HG03571 (cell line): ENCODE results near the gene PARN.
"Not testable (repeated sequence)": the region's sequence is repeated elsewhere in the genome, so short reads cannot be mapped to it uniquely, and the experiment has no call there.

Experiments
- ATAC-seq: cut with Tn5 transposase; IDR thresholded peaks from one replicate; pipeline ENCODE4 v1.9.1; 2021; ENCODE audit not compliant: unreplicated experiment

PARN gene

DNA sequence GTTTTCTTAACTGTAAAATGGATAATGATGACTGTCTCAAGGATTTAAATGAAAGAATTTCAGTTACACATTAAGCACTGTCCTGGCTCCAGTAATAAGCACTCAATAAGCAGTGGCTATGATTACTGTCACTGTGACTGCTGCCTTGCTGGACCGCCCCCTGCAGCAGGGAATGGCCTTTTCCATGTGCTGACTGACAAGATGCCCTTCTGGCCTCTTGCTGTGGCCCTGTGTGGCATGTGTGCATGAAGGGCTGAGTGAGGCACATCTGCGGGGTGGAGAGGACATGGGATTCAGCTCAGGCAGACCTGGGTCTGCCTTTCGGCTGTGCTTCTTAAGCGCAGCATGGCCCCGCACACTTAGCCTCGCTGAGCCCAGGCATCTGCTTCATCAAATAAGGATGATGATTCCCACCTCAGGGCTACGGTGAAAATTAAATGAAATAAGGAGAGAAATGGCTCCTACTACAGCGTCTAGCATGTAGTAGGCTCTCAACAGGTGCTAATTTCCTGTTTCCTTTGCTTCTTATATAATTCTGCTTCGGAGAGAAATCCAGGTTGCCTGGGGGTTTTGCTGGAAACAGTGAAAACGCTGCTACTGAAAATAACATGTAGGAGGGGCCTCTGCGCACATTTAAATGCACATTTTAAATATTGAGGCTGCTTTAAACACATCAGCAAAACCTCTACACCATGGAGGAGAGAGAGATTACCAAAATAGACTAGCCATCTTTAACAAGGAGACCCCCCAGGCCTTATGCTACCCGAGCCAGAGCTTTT lies 183.9 kb downstream of the PARN start:
- no peak for ATAC-seq

DNA sequence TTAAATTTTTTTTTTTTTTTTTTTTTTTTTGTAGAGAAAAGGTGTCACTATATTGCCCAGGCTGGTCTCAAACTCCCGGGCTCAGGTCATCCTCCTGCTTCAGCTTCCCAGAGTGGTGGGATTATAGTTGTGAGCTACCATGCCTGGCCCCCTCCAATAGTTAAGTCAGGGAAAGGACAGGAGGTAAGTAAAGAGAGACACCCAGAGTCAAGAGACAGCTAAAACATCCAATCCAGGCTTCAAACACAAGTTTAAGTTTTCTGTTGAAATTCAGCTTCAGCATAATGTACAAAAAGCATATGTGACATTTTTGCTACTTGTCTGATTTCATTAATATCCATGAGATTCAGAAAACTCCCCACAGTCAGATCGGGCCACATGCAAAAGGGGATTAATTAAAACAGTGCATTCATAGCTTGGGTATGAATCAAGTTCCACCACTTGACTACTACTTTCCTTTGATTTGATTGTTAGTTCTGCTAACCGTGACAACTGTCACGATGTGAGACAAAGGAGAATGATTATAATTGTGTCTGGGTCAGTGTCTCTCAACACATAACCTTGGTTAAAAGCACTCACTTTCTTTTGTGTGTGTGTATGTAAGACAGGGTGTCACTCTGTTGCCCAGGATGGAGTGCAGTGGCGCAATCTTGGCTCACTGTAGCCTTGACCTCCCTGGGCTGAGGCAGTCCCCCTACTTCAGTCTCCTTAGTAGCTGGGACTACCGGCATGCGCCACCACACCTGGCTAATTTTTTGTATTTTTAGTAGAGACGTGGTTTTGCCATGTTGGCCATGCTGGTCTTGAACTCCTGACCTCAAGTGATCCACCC lies 184.9 kb downstream of the PARN start:
- no peak for ATAC-seq

DNA sequence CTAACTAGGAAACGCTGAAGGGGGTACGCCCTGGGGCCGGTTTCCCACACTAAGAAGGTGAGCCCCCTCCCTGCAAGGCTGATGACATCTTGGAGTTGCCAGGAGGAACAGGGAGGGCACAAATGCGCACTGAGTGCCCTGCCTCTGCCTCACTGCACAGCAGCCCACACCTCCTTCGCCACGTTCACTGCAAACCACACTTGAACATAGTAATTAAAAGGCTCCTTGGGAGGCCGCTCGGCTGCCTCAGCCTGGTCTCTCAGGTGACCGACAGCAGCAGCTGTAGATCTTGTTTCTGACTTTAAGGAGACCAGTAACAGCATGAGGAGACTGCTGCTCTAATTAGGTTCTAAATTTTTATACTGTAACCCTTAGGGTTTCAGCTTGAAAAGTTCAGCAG lies 188.5 kb downstream of the PARN start:
- not testable (repeated sequence) for ATAC-seq

DNA sequence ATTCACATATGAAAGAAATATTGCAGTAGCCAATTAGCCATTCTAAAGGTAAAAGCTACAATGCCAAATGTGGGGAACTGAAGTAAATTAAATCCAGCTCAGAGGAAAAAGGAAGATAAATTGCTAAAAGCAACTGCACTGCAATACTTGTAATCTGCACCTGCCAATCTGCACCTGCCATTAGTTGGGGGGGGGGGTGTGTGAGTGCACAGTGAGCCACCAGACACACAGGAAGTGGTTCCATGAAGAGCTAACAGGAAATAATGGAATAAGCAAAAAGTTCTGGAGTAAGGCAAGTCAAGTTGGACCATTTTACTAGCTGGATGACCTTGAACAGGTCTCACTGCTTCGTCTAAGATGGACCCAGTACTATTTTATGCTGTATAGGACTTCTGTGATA lies 191.8 kb downstream of the PARN start:
- no peak for ATAC-seq

DNA sequence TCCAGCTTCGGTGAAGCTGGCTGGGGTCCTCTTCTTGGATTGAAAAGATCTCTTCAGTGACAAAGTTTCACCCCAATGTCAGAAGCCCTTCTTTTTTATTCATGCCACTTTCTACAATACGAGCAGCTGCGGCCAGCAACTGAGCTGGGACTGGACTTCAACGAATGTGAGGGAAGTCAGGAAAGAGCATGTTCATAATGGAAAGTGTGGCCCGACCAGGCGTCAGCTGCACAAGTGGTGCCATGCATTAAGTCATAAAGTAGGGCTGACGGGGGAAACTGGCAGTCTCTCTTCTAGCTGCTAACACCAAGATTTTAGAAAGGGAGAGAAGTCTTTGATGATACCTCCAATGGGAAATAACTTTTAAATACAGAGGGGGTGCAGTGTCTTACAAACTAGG lies 192.6 kb downstream of the PARN start:
- ATAC-seq = no peak

DNA sequence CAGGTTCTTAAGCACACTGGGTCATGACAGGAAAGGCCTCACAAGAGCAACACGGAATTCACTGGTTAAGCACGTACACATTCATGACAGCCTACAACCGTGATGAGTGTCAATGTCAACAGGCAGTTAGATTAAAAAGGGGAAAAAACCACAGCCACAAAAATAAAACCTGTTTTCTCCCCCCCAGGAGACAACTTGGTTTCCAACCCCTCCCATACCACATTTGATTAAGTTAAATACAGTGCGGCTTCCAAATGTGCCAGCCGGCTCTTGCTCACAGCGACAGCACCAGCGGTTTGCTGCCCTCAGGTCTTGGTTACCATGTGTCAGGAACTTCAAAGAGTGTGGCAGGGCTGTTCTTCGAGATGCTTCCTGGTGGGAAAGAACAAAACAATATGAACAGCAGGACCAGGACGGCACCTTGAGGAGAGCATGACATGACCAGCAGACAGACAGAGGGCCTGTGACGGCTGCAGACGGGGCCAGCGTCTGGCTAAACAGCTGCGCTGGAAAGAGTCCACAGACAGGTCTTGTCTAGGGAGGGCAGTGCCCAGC lies 193.6 kb downstream of the PARN start:
- ATAC-seq = no peak

DNA sequence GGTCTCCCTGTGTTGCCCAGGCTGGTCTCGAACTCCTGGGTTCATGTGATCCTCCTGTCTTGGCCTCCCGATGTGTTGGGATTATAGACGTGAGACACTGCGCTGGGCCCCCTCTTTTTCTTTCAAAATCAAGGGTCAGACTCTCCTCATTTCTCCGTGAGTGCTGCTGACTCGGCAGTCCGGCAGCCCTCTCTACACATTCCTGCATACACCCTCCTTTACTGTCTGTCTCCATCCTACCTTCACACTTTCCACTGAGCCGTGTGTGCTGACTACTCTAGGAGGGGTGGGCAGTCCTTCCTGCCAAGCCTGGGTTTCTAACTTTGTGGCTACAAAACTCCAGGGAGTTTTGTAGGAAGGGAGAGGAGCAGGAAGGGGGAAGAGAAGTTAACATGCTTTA lies 195.2 kb downstream of the PARN start:
- no peak for ATAC-seq

DNA sequence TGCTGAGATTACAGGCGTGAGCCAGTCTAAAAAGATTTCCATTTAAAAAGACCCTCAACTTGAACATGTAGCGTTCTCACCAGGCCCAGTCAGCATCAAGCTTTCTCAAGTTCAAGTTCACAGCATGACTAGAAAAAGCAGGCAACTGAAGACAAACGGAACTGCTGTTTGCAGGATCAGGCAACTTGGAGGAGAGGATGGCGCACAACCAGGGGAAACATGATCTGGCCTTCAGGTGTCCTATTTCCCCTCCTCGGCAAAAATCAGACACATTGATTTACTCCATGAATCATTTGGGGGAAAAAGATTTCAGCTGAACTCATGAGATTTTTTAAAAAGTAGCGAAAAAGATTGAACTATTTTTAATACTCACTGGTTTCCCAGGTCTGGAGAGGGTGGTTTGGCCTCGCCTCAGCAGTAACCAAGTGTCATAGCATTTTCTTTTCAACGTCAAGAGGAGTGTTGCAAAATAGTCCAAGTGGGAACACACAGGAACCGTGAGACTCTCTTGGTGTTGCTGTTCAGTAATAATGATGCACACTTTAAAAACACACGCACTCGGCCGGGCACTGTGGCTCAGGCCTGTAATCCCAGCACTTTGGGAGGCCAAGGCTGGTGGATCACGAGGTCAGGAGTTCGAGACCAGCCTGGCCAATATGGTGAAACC lies 201.0 kb downstream of the PARN start:
- ATAC-seq = not testable (repeated sequence)

- no peak for ATAC-seq
Measured at GRCh38 chr16:14428043-14428442, 202.0 kb downstream of the PARN start.

DNA sequence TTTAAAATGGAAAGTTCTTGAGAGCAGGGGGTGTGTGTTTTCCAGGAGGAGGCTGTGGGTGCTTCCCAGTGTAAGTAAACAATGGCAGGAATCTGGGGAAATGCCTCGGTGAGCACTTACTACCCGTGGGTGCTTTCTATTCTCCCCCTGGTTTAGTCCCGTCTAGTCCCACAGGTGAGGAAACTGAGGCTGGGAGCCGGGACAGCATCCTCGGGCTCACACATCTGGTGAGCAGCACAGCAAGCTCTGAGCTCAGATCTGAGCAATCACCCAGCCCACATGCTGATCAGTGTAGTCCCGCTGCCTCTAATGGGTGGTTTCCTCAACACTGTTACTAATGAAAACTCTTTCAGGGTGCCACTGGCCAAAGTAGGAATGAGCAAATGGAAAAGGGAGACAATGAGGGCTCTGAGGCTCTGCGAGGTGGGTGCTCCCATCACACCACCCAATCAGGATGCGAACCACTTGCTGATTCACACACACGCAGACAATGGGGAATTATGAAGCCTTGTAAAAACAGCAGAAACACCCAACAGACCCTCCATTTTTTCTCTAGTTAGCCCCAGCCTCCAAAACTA lies 202.6 kb downstream of the PARN start:
- no peak for ATAC-seq

DNA sequence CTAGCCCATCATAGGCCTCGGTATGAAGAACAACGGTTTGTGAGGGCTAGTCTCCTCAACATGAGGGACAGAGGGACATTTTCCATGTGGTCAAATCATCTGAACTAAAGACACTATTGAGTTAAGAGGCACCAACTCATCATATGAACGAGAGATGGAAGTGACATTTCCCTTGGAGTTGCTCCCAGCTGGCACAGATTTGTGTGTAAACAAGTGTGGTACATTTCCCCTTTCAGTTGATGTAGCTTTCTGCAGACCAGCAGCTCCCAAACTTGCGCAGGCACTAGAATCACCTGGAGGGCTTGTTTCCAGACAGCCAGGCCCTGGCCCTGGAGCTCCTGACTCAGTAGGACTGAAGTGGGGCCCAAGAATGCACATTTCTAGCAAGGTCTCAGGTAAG lies 205.5 kb downstream of the PARN start:
- no peak for ATAC-seq

DNA sequence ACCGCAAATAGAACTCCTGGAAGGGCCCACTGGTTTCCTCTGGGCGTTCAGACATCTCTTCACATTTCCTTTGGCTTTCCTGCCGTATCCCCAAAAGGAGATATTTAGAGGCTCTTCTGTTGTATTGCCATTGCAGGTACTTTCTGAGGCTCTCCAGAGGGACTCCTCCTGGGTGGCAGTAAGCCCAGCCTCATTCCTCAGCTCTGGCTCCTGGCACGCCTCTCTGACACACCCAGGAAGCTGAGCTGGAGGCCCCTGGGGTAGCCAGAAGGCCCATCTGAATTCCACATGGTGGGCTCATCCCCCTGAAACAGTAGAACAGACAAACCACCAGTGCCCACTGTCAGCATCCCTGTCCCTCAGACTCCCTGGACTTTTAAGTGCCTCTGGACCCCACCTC lies 206.7 kb downstream of the PARN start:
- no peak for ATAC-seq

DNA sequence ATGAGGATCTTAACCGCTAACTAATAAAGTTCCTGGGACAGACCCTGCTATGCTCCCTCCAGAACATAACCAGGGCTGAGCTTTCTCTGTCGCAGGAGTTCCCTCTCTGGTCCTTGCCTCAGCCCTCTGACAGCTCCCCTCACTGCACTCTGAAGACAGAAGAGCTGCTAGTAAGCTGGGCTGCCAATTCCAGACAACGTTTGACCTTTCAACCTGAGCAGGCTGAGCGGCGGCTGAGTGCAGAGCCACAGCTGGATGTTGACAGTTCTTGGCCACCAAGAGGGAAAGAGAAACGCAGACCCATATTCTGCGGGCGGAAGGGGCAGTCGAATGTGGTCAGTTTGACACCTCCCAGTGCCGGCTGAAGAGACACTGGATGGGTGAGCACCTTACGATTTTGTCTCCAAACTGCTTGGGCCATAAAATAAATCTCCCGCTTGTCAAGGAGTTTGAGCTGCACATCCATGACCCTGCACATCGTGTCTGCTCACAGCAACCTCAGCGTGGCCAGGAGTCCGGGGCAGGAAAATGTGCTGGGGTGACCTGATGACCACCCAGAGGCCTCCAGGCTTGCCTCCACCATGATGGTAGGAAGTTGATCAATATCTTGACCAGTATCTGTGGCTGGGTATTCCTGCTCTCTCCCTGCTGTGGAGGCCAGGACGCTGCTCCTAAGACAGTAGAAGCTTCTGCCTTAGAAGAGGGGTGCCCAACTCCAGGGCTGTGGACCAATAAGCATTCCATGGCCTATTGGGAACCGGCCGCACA lies 209.2 kb downstream of the PARN start:
- no peak for ATAC-seq

GRCh38 chr16:14420243-14420642 lies 209.8 kb downstream of the PARN start:
- not testable (repeated sequence) for ATAC-seq

- ATAC-seq = no peak
Measured at GRCh38 chr16:14419817-14420216, 210.2 kb downstream of the PARN start.

- no peak for ATAC-seq
Measured at GRCh38 chr16:14418795-14419225, 211.2 kb downstream of the PARN start.

DNA sequence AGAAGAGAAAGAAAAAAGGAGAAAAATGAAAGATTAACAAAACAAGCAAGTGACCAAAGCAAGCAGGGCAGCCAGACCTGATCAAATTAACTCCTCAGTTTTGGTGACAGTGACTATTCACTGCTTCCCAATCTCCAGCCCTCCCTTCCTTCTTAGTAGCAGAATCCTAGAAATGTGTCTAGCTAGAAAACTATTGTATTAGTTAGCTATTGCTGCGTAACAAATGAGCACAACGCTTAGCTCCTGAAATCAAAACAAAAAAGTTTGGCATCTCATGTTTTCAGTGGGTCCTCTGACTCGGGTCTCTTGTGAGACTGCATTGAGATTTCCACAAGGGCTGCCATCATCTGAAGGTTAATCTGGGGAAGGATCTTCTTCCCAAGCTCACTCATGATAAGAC lies 213.9 kb downstream of the PARN start:
- no peak for ATAC-seq

DNA sequence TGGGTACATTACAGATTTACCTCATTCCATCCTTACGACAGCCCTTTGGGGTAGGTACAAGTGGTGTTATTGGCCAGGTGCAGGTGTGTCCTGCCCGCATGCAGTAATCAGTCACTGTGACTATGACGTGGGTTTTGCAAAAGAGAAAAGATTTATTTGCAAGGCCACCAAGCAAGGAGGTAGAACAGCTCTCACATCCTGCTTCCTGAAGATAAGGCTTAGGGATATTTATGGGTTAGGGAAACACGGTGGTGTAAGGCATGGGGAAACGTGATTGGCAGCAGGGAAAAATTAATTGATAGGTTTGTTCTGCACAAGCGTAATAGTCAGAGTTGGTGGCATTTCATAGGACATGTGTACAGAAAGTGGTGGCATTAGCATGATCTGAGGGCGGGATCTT lies 214.8 kb downstream of the PARN start:
- no peak for ATAC-seq

DNA sequence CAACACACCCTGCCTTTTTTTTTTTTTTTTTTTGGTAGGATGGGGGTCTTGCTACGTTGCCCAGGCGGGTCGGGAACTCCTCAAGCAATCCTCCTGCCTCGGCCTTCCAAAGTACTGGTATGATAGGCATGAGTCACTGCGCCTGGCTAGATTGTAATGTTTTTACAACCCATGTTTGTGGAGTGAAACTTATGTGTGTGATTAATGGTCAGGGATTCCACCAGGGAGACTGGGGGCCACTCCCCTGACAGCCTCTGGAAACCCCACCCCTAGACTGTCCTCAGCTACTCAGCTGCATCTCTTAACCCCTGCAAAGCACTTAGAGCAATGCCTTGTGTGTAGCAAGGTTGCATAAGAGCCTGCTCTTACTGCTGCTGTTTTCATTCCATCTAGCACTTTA lies 220.5 kb downstream of the PARN start:
- ATAC-seq = no peak

DNA sequence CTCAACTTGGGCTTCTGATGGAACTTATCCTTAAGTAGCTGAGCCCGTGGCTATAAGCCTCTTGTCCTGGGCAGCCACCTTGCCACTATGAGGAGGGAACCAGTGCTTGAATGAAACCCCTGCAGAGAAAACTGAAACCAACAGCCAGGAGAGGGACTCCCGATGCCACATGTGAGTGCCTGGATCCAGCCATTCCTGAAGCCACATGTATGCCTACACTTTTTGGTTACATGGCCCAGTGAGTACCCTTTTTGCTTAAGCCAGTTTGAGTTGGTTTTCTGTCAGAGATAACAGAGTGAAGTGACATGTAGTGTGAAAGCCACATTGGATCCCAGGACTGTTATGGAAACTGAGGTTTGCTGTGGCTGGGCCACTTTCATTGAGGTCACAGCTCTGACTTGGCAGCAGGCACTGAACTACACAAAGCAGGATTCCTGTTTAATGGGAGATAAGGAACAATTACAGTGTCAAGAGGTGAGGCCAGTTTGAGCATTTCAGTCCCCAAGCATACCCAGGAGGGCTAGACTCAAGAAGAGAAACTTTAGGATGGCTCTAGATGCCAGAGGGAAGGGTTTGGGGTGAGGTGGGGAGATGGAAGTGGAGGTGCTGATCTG lies 222.2 kb downstream of the PARN start:
- no peak for ATAC-seq
